Measurements from ENCODE around the gene ID4. TPM values are rescaled to one million over a fixed set of nuclear protein-coding genes. Genes with fewer than 3 reads are reported as not detected.

Gene ID4
- total RNA-seq, 1 experiment from 2014 or later: 0.10 TPM

GRCh38 chr6:19804205-19805128 lies 32.7 kb upstream of the ID4 start (continued):
- no peak for TF ChIP-seq REST (IDR thresholded peaks at IDR 0.05; ENCODE audit: low read depth)
- no peak for TF ChIP-seq CTCF (IDR thresholded peaks at IDR 0.05 in 2 of 3, conservative IDR thresholded peaks at IDR 0.05 in 1 of 3; ENCODE audit: borderline replicate concordance in 1 of 3, insufficient read depth in 1 of 3, low read depth in 2 of 3, low read length in 2 of 3)
- no peak; the same call in 1 of the 2 replicates for TF ChIP-seq ATF3 (IDR thresholded peaks at IDR 0.05)
- peak; percentile 84 for TF ChIP-seq SIN3A (IDR thresholded peaks at IDR 0.05; ENCODE audit: low read depth)
- no peak for TF ChIP-seq ZNF274 (IDR thresholded peaks at IDR 0.05; ENCODE audit: low read depth, low read length)
- TF ChIP-seq TCF7L2 (IDR thresholded peaks at IDR 0.05; ENCODE audit: borderline replicate concordance, extremely low read depth, insufficient read depth, insufficient read length): peak; percentile 78

Data from HCT116 (cell line).